NK-92 (cell line): ENCODE results near the gene ARHGAP42.
"Not testable (repeated sequence)": the region's sequence is repeated elsewhere in the genome, so short reads cannot be mapped to it uniquely, and the experiment has no call there.

Experiments used
- DNase-seq: peaks from one replicate; lab custom pipeline; 2025; ENCODE audit not compliant: unreplicated experiment; lab: John Stamatoyannopoulos, UW

The ARHGAP42 gene

DNA sequence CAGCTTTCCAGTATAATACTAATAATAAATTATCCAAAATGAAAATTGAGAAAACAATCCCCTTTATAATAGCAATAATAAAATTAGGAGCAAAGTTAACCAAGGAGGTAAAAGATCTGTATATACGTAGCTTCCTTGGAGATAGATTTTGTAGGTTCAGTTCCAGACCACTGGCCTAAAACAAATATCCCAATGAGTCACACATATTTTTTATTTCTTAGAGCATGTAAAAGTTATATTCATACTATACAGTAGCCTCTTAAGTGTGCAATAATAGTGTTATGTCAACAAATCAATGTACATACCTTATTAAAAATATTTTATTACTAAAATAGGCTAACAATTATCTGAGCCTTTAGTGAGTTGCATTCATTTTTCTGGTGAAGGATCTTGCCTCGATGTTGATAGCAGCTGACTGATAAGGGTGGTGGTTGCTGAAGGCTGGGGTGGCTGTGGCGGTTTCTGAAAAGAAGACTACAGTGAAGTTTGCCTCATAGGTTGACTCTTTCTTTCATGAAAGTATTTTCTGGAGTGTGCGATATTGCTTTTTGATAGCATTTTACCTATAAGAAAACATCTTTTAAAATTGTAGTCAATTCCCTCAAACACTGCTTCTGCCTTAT is 178.5 kb downstream of the ARHGAP42 start:
- DNase-seq, result no peak

DNA sequence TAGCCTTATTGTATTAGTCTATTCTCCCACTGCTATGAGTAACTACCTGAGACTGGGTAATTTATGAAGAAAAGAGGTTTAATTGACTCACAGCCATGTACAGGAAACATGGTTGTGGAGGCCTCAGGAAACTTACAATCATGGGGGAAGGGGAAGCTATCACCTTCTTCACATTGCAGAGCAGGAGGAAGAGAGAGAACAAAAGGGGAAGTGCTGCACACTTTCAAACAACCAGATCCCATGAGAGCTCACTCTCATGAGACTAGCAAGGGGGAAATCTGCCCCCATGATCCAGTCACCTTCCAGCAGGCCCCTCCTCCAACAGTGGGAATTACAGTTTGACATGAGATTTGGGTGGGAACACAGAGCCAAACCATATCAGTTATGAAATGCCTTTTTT is 179.4 kb downstream of the ARHGAP42 start:
- no peak for DNase-seq

DNA sequence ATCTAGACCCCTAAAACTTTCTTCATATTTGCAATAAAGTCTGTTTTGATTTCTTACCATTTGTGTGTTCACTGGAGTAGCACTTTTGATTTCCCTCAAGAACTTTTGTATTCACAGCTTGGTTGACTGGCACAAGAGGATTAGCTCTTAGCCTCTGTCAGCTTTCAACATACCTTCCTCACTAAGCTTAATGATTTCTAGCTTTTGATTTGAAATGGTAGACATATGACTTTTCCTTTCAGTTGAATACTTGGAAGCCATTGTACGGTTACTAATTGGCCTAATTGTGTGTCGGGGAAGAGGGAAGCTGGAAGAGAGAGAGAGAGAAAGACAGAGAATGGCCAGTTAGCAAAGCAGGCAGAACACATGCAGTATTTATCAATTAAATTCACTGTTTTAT is 180.5 kb downstream of the ARHGAP42 start:
- no peak for DNase-seq

DNA sequence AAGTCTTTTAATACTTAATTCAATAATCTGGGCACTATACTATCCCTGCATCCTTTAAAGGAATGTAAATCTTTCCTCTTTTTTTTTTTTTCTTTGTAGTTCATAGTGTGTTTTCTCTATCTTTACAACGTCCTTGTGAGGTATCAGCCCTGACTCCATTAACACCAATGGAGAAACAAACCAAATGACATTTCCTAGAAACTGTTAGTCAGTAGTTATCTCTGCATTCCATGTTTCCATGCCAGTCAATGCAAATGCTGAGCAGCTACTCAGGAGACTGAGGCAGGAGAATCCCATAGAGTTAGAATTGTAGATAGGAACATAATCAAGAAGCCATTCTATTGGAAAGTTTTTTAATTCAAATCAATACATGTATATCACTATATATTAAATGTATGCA is 182.2 kb downstream of the ARHGAP42 start:
- no peak for DNase-seq

DNA sequence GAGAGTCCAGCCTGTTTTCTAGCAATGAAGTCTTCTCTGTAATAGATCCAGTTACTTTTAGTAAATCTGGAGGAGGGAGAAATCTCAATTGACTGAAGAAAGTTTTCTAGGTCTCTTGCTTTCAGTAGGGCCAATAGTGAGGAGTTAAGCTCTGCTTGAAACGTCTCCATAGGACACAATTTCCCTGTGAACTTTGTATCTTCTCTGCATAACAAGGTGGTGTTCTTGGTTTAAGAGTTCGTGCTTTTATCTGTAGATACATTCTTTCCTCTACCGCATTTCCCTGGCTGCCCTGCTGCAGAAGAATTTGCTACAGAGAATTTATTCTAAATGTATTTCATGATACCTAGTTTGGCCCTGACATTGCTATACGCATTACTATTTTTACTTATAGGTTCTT is 183.1 kb downstream of the ARHGAP42 start:
- no peak for DNase-seq

DNA sequence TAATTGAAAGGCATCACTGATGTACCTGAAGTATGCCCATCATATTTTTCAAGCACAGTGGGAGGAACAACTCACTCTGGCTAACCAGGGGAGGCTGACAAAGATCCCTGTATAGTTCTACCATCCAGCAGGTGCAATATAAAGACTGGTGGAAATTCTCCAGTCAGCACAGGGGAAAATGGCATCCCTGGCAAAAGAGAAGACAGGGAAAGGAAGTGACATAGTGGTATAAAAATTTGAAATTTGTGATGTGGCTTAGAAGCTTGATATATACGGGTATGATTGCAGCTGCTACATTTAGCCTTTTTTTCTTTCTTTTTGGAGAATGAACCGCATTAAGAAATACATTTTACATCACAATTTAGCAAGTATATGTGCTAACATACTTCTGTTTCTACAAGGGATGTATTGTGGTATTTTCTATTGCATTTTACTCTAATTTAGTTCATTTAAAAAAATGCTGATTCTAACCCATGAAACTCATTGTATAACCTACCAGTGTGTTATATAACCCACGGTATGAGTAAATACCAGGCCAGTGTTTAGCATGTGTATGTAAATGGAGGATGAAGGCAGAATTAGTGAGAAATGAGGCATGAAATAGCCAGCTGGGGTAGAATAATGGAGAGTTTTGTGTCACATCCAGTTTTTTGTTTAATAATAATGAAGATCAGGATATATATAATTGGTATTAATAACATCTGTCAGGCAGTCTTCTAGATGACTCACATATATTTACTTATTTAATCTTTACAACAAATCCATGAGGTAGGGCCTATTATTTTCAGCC is 186.1 kb downstream of the ARHGAP42 start:
- no peak for DNase-seq

DNA sequence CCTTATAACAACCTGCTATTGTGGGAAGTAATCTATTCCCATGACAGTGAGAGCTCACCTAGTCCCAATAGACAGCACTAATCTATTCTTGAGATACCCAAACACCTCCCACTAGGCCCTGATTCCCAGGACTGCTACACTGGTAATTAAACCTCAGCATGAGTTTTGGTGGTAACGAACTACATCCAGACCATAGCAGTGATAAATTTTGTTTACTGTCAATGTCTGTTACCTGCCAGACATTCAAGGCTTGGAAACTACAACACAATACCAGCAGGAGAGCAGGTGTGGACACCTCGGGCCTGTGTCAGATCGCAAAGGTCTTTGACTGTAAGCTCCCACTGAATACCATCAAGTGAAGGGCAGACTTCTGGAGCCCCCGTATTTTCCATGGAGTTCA is 187.1 kb downstream of the ARHGAP42 start:
- DNase-seq, result no peak

DNA sequence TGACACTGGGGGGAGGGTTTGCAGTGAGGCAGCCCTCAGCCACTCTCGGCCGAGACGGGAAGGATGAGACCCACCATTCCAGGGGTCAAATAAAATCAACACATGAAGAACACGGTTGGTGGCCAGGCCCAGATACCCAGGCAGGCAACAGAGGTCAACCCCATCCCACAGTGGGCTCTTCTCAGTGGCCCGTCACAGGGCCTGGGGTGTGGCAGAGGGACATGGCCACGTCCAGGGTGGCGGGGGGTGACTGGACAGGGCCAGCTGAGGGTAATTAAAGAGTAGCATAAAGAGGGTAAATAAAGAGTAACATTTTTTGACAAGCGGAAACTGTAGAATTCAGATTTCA is 188.4 kb downstream of the ARHGAP42 start:
- DNase-seq, result no peak

DNA sequence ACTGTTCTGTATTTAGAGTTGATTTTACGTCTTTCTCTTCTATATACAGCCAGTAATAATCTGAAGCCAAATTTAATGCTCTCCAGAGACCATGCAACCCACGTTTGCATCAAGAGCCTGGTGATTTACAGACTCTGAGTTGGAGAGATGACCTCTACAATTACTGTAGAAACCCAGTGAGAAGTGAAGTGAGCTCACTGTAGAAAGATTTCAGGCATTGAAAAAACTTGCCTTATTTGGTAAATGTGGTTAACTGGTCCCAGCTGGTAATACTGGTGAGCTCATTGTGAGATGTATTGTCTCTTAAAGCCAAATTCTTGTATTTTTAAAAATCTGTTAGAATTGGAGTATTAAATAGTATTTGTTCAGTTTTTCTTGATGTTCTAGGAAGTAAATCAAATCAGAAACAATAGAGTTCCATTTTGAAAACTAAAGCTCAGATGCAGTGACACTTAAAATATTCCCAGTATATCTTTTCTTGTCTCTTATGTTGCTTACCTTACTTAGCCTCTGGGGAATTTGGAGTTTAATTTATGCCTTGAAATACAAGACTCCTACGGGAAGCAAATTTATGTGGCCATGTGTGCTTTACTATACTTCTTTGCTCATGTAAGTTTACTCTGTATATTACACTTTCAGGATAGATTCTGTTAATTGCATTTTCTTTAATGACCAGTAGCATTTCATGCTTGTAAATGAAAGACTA is 189.9 kb downstream of the ARHGAP42 start:
- DNase-seq, result no peak

DNA sequence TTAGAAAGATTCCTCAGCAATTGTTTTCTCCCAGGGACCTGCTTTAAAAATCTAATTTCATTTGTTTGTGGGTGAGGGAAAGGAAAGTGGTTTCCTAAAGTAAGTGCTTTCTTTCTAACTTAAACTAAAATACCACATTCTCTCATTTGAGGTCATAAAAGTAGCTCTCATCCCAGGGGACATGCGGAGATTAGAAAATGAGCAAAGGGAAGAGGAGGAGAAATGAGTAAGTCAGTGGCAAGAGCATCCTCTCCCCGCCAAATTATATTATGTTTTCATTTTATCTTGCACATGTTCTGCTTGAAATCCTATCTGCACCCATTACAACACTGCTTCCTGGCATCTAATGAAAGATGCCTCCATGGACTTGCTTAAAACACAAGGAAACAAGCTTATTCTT is 191.4 kb downstream of the ARHGAP42 start:
- no peak for DNase-seq

DNA sequence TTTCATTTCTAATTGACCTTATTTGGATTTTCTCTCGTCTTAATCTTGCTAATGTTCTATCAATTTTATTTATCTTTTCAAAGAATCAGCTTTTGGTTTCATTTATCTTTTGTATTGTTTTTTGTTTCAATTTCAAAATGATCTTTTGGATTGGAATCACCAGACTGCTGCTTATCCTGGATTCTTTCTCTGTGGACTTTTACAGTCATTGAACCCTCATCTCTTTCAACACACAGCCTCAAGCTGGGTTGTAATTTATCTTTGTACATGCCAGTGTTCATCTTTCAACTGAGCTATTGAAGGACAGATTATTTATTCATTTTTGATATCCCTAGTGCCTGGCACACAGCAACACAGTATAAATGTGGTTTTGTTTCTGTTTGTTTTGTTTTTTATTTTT is 195.9 kb downstream of the ARHGAP42 start:
- DNase-seq, result no peak

DNA sequence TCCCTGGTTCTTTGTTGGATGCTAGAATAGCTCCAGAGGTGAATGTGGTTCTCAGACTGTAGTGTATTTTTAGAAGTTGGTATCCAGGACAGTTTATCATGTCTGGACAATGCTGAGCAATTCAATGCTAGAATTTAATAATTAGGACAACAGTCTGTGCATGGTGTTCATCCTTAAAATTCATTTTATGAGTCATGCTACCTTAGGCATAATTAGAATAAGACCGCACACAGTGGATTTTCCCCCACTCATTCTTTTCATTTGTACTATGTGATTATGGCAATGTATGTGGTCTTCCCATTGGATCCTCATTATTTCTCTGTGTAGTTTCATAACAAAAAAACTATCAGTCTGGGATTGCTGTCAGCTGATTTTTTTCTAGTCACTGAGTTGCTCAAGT is 196.7 kb downstream of the ARHGAP42 start:
- DNase-seq, result no peak

DNA sequence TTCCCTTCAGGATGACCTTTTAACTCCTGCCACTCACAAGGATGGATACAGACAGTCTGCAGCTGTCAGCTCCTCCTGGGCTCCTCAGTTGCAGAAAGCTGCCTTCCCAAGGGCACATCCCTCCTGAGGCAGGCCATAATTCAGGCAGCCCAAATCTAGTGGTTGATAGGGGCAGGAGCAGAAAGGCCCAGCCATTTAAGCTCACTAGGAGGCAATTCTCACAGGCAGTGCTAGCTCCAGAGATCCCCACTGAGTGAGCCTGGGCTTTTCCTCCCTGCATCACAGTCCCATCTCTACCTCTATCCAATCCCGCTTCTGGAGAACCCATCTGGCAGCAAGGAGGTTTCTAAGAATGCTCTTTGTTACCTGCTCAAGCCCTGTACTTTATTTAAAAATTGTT is 200.6 kb downstream of the ARHGAP42 start:
- DNase-seq, result no peak

DNA sequence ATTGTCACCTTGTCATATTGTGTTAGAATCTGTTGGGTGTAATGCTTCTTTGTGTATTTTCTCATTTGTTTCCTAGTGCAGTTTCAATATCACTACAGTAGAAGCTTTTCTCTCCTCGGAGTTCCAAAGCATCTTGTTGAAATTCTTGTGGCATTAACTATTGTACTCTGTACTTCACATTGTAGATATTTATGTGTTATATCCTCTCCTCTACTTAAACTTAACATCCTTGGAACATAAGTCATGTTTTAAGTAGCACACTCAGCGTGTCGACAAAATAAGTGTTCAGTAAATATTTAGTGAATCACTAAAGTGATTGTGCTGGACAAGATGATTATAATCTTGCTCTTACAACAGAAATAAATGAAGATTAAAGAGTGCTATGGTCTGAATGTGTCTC is 201.7 kb downstream of the ARHGAP42 start:
- no peak for DNase-seq

DNA sequence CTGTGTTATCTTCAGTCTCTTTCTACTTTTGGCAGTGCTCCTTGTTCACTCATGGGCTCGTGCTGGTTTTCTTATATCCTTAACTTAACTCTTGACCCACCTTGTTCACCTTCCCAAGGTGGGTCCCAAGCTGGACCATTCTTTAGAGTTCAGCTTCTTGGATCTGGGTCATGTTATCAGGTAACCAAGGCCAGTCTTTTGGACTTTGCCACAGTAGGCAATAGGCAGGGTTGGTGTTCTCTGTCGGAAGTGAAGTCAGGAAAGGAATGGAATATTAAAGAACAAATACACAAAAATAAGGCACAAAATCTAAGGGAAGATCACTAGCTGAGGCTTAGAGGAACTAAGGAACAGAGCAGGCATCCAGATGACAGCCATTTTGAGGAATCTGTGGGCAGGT is 202.7 kb downstream of the ARHGAP42 start:
- DNase-seq, result no peak

DNA sequence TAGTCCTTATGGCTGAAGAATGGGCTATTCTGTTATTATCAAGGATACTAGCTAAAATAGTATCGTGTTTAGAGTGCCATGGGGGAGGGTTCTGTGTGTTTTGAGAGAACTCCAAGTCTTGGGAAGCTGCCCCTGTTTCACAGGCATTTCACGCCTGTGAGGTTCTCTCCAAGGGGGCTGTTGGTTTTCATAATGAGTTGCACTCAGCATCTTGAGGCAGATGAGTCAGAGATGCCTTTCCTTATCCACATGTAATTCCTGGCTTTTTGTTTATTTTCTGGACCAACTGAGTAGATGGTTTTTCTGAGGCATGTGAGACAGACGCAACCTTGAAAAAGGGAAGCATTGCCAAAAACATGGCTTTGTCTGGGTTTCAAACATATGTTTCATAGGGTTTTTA is 203.7 kb downstream of the ARHGAP42 start:
- DNase-seq, result no peak

DNA sequence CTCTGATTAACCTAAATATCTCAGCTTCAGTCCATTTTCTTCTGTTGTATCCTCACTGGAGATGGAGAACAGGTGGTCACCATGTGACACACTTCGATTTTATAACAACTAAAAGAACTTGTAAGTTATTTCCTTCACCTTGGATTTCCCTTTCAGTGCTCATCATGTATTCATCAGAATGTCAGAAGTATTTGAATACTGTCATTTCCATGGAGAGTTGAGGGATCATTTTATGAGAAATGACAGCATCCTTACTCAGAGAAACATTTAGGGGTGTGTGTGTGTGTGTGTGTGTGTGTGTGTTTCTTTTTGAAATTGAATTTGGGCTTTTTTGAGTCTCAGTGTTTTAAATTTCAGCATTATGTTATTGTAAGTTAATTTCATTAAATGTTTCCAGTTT is 205.8 kb downstream of the ARHGAP42 start:
- no peak for DNase-seq

DNA sequence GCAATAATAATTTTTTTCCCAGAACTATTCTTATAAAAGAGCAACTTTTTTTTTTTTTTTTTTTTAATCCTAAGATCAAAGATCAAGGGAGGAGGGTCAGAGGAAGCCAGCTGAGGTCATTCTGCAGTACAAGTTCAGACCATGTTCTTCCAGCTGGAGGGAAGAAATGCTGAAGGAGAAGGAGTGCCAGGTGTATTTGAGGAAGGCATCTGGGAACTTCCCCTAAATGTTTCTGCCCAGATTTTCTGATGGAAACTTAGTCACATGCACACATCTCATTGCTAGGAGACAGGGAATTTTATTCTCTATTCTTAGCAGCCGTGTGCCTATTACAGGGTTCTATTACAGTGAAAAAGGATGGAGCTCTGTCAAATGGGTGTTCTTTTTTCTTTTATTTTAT is 208.4 kb downstream of the ARHGAP42 start:
- no peak for DNase-seq

DNA sequence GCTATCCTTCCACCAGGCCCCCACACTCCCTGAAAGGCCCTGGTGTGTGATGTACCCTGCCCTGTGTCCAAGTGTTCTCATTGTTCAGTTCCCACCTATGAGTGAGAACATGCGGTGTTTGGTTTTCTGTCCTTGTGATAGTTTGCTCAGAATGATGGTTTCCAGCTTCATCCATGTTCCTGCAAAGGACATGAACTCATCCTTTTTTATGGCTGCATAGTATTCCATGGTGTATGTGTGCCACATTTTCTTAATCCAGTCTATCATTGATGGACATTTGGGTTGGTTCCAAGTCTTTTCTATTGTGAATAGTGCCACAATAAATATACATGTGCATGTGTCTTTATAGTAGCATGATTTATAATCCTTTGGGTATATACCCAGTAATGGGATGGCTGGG is 208.9 kb downstream of the ARHGAP42 start:
- DNase-seq, result not testable (repeated sequence)

DNA sequence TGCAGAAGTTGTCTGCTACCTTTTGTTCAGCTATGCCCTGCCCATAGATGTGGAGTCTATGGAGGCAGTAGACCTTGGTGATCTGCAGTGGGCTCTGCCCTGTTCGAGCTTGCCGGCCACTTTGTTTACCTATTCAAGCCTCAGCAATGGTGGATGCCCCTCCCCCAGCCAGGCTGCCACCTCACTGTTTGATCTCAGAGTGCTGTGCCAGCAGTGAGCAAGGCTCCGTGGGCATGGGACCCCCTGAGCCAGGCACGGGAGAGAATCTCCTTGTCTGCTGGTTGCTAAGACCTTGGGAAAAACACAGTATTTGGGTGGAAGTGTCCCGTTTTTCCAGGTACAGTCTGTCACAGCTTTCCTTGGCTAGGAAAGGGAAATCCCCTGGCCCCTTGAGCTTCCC is 214.4 kb downstream of the ARHGAP42 start:
- not testable (repeated sequence) for DNase-seq

DNA sequence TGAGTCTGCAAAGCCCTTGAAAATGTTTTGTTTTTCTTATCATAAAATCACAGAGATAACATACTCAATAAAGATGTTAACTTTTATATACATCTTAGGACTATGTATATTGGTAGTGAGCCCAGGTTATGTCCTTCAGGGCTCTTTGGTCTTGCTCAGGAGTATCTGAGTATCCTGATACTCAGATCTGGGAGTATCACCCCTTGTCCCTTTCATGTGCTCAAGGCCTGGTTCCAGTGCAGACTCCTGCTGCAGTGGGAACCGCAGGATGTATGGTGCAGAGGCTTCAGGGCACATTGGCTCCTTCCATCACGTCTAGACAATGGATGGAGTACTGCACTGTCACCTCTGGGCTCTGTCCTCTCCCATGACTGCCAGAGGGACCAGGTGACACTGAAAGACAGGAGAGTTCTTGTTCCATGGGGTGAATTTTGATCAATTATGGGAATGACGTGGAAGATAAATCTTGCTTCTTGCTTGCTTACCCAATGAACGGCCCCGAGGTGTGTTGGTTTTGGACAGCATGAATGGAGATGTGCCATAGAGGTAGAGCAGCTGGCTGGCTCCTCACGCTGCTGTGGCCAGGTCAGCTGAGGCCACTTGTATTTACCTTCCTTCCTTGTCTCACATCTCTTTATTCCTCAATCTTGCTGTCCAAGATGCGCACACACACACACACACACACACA is 215.5 kb downstream of the ARHGAP42 start:
- no peak for DNase-seq

DNA sequence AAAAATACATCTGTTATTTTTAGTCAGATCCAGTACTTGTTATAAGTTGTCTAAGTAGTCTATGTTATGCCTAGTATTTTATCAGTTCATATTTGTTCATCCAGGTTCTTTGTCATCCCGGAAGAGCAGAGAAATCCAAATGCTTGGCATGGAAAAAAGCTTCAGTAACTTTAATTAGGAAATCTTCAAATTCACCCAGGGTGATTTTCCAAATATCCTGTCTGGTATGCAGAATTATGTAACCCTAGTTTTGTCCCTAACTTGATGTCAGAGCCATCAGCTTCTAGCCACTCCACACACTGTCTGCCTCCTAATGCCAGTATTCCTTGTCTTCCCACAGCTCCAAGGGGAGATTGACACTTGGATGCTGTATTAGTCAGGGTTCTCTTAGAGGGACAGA is 216.2 kb downstream of the ARHGAP42 start:
- DNase-seq, result no peak
